Activated gamma-delta T cell (primary cell): ENCODE measurements around the gene GJA3.

Experiments used
- DNase-seq: peaks from one replicate; lab custom pipeline; 2025; lab: John Stamatoyannopoulos, UW

GJA3 gene

DNA sequence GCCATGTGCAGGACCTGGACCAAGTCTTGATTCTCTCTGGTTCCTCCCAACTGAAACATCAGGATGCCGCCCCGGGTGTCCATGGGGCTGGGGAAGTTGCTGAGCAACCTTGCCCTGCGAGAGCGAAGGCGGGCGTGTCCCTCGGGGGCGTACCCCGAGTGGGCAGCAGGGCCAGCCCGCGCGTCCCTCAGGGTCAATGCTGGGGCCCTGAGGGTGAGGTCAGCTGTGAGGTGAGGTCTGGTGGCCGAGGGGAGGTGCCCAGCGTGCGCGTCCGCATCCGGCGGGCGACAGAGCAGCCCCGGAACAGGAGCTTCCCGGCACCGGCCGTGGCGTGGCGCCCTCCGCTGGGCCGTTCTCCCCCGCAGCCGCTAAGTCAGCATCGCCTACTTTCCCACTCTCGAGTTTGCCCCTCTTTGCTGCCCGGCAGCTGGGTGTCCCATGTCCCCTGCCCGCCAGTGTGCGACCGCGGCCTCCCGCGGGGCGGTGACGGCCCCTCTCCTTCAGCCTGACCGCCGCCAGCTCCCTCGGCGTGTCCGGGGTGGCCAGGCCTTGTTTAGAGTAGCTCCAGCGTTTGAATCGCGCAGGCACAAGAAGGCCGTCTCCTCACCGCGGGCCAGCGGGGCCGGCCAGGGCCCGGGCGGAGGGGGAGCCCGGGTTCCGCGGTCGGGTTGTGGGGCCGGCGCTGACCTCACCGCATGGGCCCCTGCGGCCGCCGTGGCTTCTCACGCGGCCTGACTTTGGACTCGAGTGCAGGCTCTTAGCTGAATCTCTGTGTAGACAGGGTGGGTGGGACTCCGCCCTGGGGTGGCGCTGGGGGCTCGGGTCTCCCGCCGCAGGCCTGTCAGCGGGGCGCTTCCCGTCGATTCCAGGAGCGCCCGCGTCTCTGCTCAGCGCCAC is 33.0 kb downstream of the GJA3 start:
- DNase-seq: peak; percentile 20

DNA sequence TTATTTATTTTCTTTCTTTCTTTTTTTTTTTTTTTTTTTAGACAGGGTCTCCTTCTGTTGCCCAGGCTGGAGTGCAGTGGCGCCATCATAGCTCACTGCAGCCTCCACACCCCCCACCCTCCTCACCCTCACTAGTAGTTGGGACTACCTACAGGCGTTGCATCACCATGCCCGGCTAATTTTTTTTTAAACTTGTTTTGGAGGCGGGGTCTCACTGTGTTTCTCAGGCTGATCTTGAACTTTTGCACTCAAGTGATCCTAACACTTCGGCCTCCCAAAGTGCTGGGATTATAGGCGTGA is 33.6 kb downstream of the GJA3 start:
- DNase-seq: no peak

DNA sequence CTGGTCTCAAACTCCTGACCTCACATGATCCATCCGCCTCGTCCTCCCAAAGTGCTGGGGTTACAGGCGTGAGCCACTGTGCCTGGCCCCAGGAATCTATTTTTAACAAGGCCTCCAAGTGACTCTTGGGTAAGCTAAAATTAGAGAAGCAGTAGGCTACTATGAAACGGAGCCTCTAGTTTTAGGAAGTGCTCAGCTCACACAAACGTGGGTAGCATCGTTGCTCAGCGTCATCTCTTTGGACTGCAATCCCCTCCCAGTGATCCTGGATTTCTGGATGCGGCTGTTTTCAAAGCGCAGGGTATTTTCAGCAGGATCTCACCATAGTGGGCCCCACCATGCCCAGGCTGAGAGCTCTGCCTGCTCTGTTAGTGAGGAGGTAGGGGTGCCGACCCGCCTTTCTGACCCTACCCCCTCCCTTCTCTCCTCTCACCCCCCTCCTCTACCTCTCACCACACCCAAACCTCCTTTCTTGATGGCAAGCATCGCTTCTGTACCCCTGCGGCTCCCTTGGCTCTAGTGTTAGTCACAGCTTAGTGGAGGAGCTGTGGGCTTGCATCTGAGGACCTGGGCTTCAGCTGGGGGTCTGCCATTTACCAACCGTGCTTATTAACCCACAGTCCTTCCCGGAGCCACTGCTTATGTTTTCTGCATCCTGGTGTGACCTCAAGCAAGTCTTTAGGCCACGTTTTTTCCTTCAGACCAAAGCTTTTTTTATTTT is 34.2 kb downstream of the GJA3 start:
- no peak for DNase-seq

DNA sequence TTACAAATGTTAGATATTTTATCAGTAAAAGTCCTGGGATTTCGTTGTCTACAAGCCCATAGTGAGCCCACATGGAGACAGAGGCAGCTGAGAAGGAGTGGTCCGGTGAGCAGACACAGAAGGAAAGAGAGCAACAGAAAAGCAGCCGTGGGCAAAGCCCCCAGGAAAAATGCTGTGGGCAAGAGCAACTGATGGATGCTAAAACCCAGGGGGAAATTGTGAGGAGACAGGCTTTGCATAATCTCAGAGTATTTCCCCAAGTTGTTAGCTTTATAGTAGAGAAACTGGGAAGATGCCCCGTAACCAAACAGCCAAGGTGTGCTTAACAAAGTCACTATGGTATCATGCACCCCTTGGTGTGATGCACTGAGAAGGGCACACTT is 35.1 kb downstream of the GJA3 start:
- DNase-seq: no peak

DNA sequence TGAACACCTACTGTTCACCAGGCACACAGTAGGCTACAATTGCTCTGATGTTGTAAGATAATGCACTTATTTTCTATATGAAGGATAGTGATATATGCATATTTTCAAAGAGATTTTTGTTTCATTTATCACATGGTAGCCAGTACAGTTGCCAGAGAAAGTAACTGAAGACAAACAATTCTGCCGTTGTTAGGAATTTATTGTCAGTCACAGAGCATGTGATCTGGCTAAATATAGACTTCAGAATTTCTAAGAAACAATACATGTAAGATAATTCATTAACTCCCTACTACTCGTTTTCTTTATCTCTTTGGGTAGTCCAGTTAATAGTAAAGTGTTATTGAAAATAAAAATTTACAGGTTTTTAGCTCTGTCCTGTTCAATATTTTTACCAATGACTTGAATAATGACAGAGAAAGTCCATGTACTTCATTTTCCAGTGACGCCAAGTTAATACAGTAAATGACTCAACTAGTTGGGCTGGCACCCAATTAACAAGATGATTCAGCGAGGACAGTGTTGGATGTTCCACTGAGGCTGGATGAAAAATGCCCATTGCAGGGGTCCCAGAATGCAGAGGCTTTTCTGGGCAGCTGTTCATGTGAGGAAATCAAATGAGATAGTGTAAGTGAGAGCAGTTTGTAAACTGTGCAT is 35.6 kb downstream of the GJA3 start:
- no peak for DNase-seq

DNA sequence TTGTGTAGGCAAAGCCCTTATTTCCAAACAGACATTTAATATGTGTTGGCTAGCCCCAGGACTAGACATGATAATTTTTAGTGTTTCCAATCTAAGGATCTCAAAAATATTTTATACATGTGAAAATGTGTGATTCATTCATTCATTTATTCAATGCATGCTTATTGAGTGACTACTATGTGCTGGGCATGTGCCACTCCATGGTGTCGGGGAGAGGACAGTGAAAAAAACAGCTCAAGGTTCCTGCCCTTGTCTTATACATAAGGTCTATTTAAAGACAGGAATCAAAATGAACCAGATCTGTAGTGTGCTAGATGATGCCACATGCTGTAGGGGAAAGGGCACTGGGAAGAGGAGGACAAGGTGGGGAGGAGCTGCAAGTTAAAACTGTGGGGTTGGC is 36.5 kb downstream of the GJA3 start:
- no peak for DNase-seq

DNA sequence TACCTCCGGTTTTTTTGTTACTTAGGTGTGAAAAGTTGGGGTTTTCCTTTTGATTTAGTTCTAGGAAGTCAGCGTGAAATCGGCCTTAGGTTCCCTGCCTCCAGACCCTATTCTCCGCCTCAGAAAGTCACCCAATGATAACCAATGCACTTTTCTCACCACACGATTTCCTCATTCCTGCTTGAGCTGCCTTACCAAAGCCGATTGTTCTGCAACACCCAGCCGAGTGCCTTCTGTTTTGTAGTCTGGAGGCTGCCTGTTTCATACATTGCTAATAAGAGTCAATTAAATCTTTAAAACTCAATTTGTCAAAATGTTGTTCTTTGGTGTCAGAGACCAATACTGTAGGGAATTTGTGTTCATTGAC is 39.7 kb downstream of the GJA3 start:
- no peak for DNase-seq

DNA sequence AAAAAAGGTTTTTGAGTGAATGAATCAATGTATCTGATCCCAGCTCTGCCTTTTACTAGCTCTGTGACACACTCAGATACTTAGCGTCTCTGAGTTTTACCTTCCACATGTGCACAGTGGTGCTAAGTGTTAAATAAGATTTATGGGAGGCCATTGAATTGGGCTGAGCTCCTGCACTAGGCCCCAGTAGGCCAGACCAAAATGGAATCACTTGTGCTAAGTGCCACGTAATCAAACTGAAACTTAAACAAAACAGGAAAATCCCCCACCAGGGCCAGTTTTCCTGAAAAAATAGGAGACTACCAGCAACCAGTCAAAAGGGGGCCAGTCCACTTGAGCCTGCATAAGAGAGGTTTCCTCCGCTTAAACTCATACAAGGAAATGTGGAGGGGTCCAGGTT is 40.9 kb downstream of the GJA3 start:
- DNase-seq: no peak

DNA sequence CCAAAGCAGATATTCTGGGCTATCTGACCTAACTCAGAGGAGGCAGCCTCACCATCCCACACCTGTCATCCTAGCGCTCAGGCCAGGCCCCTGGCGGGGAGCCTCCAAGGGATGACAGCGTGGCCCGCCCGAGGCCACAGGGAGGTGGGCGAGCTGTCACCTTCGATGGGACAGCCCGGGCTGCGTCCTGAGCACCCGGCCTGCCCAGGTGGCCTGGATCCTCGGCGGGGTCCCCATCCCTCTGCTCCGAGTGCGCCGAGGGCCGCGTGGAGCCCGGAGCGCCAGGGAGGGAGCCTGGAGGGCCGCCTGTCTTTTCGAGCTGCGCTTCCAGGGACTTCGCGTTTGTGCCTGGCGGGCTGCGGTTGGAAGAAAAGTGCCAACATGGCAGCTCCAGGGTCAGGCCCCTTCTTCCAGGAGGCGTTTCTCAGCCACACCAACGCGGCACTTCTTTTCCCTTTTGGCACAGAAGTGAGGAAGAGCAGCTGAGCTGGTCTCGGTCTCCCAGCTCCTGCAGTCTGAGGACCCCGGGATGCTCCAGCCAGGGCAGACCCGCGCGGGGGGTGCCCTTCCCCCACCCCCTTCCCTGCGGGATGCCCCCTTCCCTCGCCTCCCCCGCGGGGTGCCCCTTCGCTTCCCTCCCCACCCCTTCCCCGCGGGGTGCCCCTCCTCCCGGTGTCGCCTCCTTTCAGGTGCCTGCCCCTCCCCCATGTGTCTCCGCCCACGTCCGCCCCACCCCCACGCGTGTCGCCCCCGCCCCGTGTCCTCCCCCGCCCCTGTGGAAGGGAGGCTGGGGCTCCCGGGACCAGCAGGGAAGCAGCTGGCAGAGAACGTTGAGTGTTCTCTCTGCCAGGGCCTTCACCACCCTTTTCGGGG is 42.3 kb downstream of the GJA3 start:
- DNase-seq: peak; percentile 19

DNA sequence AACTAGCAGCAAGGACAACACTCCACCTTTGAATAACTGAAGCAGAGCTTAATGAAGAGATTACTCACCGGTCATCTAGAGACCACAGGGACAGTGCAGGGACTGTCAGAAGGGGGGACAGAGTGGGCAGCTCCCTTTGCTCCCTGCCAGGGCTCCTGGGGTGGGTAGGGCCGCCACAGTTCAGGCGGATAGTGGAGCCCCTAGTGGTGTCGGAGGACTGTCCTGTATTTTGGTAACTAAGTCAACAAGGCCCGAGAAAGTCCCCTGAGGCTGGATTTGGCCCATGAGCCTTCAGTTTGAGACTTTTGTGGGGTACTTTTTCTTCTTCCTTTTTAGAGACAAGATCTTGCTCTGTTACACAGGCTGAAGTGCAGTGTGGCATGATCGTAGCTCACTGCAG is 44.6 kb downstream of the GJA3 start:
- no peak for DNase-seq

DNA sequence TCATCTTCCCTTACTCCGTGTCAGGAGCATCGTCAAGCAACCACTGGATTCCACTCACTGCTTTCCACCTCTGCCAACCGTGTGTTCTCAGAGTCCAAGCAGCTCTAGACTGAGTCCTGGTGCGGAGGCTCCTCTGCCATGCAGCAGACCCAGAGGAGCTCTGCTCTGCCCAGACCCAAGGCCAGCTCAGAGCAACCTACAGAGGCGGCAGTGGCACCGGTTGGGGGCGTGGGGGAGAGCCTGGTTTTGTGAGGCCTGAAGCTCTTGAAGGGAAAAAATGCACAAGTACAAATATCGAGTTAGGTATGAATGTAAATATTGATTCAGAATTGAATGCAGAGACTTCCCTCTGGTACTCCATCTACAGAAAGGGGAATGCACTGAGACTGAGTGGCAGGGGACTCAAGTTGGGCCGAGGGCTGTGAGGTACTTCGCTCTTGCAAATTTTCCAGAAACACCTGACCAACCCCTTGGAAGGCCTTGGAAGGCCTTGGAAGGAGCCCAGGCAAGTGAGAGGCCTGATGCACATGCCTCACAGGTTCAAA is 46.7 kb downstream of the GJA3 start:
- DNase-seq: no peak

DNA sequence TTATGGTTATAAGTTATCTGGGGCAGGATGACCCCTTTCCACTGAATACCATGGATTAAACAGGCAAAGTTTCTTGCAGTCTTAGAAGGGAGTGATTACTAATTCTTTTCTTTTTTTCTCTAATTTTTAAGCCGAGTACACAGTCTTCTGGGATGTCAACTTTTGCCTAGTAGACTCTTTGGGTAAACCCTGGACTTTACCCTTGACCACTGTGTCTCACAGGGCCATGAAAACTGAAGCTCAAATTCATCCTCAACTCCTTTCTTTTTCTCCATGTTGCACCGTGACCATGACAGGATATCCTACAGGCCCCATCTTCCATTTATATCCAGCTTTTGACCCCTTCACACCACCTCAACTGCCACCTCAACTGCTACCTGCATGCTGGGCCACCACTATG is 51.8 kb downstream of the GJA3 start:
- DNase-seq: no peak

DNA sequence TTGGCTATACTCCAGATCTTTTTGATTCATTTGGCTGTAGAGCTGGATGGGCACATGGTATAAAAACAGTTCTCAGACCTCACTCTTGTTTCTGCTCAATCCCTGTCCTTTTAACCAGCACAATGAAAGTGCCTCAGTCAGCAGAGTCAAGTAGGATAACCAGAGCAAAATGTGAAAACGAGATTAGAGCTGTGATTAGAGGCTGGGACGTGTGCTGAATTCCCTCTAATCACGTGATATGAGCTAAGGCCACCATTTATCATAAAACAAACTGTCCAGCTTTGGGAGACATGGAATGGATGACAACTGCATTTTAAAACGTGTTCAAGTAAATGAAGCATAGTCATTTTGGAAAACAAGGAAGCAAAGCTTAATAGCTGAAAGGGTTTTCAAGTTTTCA is 54.1 kb downstream of the GJA3 start:
- no peak for DNase-seq

DNA sequence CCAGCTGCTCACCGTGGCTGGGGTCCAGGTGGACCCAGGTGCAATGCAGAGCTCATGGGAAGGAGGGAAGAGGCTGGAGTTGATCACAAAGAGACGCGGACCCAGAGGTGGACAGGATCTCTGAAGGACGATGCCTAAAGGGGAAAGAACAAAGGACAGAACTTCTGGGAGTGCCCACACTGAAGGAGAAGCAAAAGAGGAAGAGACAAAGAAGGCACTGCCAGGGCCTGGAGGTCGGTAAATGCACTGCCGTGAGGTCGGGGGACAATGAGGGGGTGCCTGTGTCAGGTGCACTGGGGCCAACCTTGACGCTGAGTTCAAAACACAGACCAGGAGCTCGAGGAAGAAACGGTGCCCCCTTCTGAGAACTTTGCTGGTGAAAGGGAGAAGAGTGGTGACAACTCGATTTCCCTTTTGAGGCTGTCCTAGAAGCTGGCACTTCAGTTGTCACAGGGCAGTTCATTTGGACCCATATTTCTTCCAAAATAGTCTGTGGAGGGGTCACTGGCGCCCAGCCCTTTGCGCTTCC is 55.6 kb downstream of the GJA3 start:
- DNase-seq: no peak

DNA sequence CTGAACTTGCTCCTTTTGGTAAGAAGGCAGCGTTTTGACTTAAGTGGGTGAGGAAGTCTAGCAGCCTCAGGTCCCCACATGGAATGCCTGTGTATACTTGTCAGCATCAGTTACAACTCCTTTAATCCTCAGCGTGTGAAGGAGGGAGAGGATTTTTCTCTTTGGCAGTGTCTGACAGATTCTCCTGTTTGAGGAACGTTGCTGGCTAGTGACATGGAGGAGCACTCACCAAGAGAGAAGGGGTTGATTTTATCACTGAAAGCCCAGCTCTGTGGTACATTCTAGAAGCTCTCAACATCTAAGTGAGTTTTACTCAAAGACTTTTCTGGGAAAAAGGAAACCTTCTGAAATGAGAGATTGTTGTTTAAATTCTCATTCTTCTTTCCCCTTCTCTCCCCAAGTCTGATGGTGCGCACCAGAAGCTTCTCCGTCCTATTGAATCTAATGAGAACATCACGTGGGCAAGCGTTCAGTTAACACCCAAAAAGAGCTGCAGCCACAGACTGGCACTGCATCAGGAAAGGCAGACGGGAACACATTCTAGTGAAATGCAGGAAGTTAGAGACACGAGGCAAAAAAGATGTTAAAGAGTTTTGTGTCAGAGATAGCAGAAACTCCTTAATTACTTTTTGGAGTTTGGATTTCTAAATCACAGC is 58.2 kb downstream of the GJA3 start:
- no peak for DNase-seq

DNA sequence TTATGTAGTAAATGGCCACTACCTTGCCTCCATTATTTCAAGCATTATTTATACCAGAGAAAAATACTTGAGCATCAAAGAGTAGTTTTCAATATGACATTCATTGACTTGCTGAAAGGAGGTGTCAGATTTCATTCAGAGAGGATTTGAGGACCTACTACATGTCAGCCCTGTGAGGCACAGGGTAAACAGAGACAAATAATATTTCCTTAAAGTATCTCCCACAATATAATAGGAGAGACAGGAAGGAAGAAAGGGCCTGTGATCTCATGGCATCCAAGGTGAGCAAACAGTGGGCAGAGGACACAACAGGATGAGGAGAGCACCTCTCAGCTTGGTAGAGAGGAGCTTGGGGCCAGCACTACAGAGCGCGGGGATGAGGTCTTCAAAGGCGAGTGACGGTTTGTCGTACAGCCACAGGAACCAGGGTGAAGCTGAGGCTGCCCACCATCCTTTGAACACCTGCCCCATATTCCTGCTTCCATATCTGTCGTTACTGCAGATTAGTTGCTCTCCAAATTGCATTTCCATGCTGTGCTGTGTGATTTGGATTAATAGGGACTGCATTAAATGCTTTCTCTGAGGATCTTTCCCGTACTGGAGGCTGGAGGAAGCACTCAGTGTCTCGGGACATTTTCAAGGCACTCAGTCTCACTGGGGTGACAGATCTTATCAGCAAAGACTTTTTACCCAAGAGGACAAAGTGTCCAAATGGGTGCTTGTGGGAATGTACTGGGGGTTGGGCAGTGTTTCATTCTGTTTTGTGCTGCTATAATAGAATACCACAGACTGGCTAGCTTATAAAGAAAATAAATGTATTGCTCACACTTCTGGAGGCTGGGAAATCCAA is 59.2 kb downstream of the GJA3 start:
- no peak for DNase-seq

DNA sequence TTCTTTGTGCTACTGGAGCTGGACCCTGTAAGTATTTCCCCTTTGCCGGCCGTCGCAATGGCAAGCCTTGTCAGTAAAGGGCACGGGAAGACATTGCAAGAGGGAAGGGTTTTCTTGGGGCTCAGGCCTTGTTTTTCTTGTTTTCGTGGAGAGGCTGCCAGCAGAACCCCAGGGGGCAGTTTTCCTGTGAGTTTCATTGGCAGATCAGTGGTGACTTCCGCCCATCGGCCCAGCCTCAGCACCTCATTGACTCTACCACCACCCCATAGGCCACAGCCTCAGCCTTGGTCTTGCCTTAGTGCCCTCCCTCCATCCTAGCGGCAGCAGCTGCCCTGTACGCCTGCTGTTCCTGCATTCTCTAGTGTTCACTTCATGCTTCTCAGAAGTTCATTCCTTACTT is 61.5 kb downstream of the GJA3 start:
- DNase-seq: no peak

DNA sequence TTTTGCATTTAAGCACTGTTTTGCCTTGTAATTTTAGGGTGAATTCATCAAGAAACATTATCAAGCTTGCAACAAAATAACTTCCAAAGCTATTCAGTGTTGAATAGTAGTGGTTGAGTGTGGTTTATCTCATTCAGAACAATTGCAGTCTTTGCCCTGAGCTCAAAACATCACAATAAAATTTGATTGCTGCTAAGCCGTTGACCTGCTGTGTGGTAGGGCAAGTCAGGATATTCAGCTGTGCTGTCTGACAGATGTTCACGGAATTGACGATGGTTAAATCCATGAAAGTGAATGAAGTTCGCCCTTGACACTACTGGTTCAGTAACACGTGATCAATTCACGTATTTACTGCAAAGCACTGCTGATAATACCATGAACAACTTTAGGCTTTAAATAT is 66.9 kb downstream of the GJA3 start:
- DNase-seq: no peak

DNA sequence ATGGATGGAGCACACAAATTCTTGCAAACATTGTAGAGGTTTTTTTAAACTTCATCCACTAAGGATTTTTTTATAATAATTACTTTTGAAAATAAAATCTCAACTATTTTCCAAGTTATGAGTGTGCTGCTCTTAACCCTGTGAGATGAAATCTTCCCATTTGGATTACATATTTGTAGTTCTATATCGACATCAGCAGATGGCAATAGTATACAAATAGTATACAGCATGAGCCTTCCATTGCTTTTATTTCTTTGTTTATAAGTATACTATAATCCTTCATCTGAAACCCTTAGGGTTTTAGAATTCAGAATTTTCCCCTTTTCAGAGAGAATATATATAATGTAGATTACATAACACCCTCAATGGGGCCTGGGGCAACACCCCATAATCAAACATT is 70.5 kb downstream of the GJA3 start:
- no peak for DNase-seq
